ENCODE results near the gene THSD7B. TPM values are rescaled to one million over a fixed set of nuclear protein-coding genes. Genes with fewer than 3 reads are reported as not detected.

The THSD7B gene
- total and polyA plus RNA-seq, 2 experiments from 2014 or later = not detected

GRCh38 chr2:137444970-137445369 lies 679.6 kb downstream of the THSD7B start:
- no peak for TF ChIP-seq CTCF (IDR thresholded peaks at IDR 0.05; ENCODE audit: low read depth, low read length)
- H3K9me3 ChIP-seq (ENCODE audit: low read depth) = no peaks in the 10 kb centered on the region
- H3K4me1 ChIP-seq (ENCODE audit: low read depth) = no peaks in the 10 kb centered on the region
- no peak for DNase-seq (ENCODE audit: low read depth in 1 of 2, low spot score in 1 of 2)
- H3K36me3 ChIP-seq = no peaks in the 10 kb centered on the region
- H3K4me3 ChIP-seq = no peak overlapping the region
- H3K27ac ChIP-seq = no peak overlapping the region
- H3K27me3 ChIP-seq = no peaks in the 10 kb centered on the region

GRCh38 chr2:137449454-137449853 lies 684.1 kb downstream of the THSD7B start:
- no peak overlapping the region for H3K4me3 ChIP-seq
- no peaks in the 10 kb centered on the region for H3K27me3 ChIP-seq
- no peak for TF ChIP-seq CTCF (IDR thresholded peaks at IDR 0.05; ENCODE audit: low read depth, low read length)
- no peaks in the 10 kb centered on the region for H3K9me3 ChIP-seq (ENCODE audit: low read depth)
- DNase-seq (ENCODE audit: low read depth in 1 of 2, low spot score in 1 of 2) = no peak
- no peaks in the 10 kb centered on the region for H3K36me3 ChIP-seq
- H3K27ac ChIP-seq = no peak overlapping the region
- no peaks in the 10 kb centered on the region for H3K4me1 ChIP-seq (ENCODE audit: low read depth)

- H3K9me3 ChIP-seq (ENCODE audit: low read depth) = no peaks in the 10 kb centered on the region
- H3K4me1 ChIP-seq (ENCODE audit: low read depth) = no peaks in the 10 kb centered on the region
- TF ChIP-seq CTCF (IDR thresholded peaks at IDR 0.05; ENCODE audit: low read depth, low read length) = no peak
- no peaks in the 10 kb centered on the region for H3K27me3 ChIP-seq
- H3K36me3 ChIP-seq = no peaks in the 10 kb centered on the region
- H3K27ac ChIP-seq = no peak overlapping the region
- no peak overlapping the region for H3K4me3 ChIP-seq
- DNase-seq (ENCODE audit: low read depth in 1 of 2, low spot score in 1 of 2) = no peak
Observed at GRCh38 chr2:137454886-137455285, 689.5 kb downstream of the THSD7B start.

- TF ChIP-seq CTCF (IDR thresholded peaks at IDR 0.05; ENCODE audit: low read depth, low read length) = peak; percentile 40
- peak; percentile 3 to 55 for DNase-seq (ENCODE audit: low read depth in 1 of 2, low spot score in 1 of 2)
Observed at GRCh38 chr2:137467246-137467862, 702.0 kb downstream of the THSD7B start.

GRCh38 chr2:137493261-137493660 lies 727.9 kb downstream of the THSD7B start:
- Histone ChIP-seq H3K27ac (no peak overlapping the region), H3K4me1 (ENCODE audit: low read depth) (peaks cover 6% of the 10 kb centered on the region), H3K27me3 (peaks cover 46% of the 10 kb centered on the region), H3K36me3 (no peaks in the 10 kb centered on the region), H3K9me3 (ENCODE audit: low read depth) (no peaks in the 10 kb centered on the region), H3K4me3 (no peak overlapping the region)
- no peak for TF ChIP-seq CTCF (IDR thresholded peaks at IDR 0.05; ENCODE audit: low read depth, low read length)
- DNase-seq (ENCODE audit: low read depth in 1 of 2, low spot score in 1 of 2) = no peak

More at GRCh38 chr2:137467246-137467862, 702.0 kb downstream of the THSD7B start:
- H3K4me1 ChIP-seq (ENCODE audit: low read depth) = no peaks in the 10 kb centered on the region
- H3K4me3 ChIP-seq = no peak overlapping the region
- no peaks in the 10 kb centered on the region for H3K27me3 ChIP-seq
- H3K27ac ChIP-seq = no peak overlapping the region
- H3K9me3 ChIP-seq (ENCODE audit: low read depth) = no peaks in the 10 kb centered on the region
- no peaks in the 10 kb centered on the region for H3K36me3 ChIP-seq
